ENCODE measurements around the gene DMD. TPM values are rescaled to one million over a fixed set of nuclear protein-coding genes. Genes with fewer than 3 reads are reported as not detected.

Gene DMD
- total and polyA plus RNA-seq, 2 of the 8 experiments (the other 6 are each of a cell fraction or from before 2014, with no cell fraction given), result 4.8 to 7.4 TPM

GRCh38 chrX:31099536-31100090 lies 2111.7 kb downstream of the DMD start:
- H3K27ac ChIP-seq (ENCODE audit: low read depth, low read length), result no peak overlapping the region
- no peak overlapping the region for H4K91ac ChIP-seq (replicated peaks; ENCODE audit: insufficient read length, low read length)
- H2BK120ac ChIP-seq (replicated peaks; ENCODE audit: low read depth, low read length), result no peak overlapping the region
- no peaks in the 10 kb centered on the region for H3K79me2 ChIP-seq (ENCODE audit: control insufficient read depth in 1 of 2, insufficient read depth in 2 of 2, low read length in 2 of 2)
- no peak overlapping the region for H3K56ac ChIP-seq (replicated peaks; ENCODE audit: insufficient read length, low read depth, low read length)
- WGBS, 2 experiments (ENCODE audit: extremely low coverage in 1 of 2, insufficient coverage in 1 of 2, insufficient read length in 1 of 2, insufficient replicate concordance in 2 of 2, low coverage in 1 of 2, low lambda C conversion rate in 2 of 2, missing lambda C conversion rate in 1 of 2), result 77% methylated on average over 2 of the region's 2 CpGs; no CpG with 5 or more reads in 1 of the 2 experiments
- no peak overlapping the region for H3K4ac ChIP-seq (replicated peaks; ENCODE audit: insufficient read length, low read depth, low read length)
- H3K9ac ChIP-seq (replicated peaks in 1 of 4; ENCODE audit: extremely low read depth in 1 of 4, low read depth in 3 of 4, low read length in 3 of 4), result no peak overlapping the region
- H3K4me1 ChIP-seq (replicated peaks in 1 of 4; ENCODE audit: control insufficient read depth in 3 of 4, insufficient read depth in 4 of 4, low read length in 3 of 4), result no peaks in the 10 kb centered on the region
- CTCF ChIA-PET (ENCODE audit: partially characterized antibody), result interaction anchor here (0.7 kb wide), 1 partner anchor 54 kb away, joined by 3 read pairs; no protein-coding TSS in a partner anchor
- no peak overlapping the region for H2BK20ac ChIP-seq (ENCODE audit: low read length)
- no peak overlapping the region for H3K14ac ChIP-seq (ENCODE audit: insufficient read length)
- no peak overlapping the region for H2BK12ac ChIP-seq (ENCODE audit: low read depth, low read length)
- no peak overlapping the region for H3K18ac ChIP-seq (ENCODE audit: extremely low read depth, low read length)
- no peak overlapping the region for H3K23ac ChIP-seq (ENCODE audit: insufficient read length)
- H3K23me2 ChIP-seq (ENCODE audit: low read depth, low read length), result no peaks in the 10 kb centered on the region
- H4K8ac ChIP-seq (ENCODE audit: extremely low read depth, insufficient read depth, low read length), result no peak overlapping the region
- H3K9me3 ChIP-seq (ENCODE audit: insufficient read depth in 2 of 2, low read depth in 1 of 2, low read length in 1 of 2), result no peaks in the 10 kb centered on the region
- no peaks in the 10 kb centered on the region for H4K20me1 ChIP-seq (replicated peaks in 1 of 2; ENCODE audit: control insufficient read depth in 1 of 2, insufficient read depth in 2 of 2, low read length in 2 of 2)
- no peaks in the 10 kb centered on the region for H3K79me1 ChIP-seq (ENCODE audit: low read depth, low read length)
- no peaks in the 10 kb centered on the region for H3K36me3 ChIP-seq (ENCODE audit: control insufficient read depth in 2 of 4, insufficient read depth in 4 of 4, low read length in 3 of 4)
- H2AFZ ChIP-seq (ENCODE audit: low read length), result no peak overlapping the region
- H3K27me3 ChIP-seq (replicated peaks in 1 of 4; ENCODE audit: control insufficient read depth in 3 of 4, extremely low read depth in 1 of 4, insufficient read depth in 3 of 4, low read length in 3 of 4), result no peaks in the 10 kb centered on the region
- no peak overlapping the region for H2BK15ac ChIP-seq (ENCODE audit: low read length)
- no peak overlapping the region for H3K4me3 ChIP-seq (ENCODE audit: extremely low read depth in 1 of 4, insufficient read depth in 2 of 4, low read depth in 3 of 4, low read length in 4 of 4)
- H2BK5ac ChIP-seq (ENCODE audit: low read depth, low read length), result no peak overlapping the region
- no peak for FAIRE-seq
- no peak overlapping the region for H2AK5ac ChIP-seq (ENCODE audit: low read depth, low read length)
- H3K4me2 ChIP-seq (ENCODE audit: insufficient read depth in 1 of 2, low read depth in 2 of 2, low read length in 2 of 2), result no peak overlapping the region
- H4K5ac ChIP-seq (ENCODE audit: insufficient read length, low read depth, low read length), result no peak overlapping the region
- DNase-seq (ENCODE audit: low read depth in 1 of 2, low spot score in 2 of 2), result no peak
- POLR2A ChIA-PET (ENCODE audit: partially characterized antibody), result no interaction called here
- TF ChIP-seq JUN (IDR thresholded peaks at IDR 0.05; ENCODE audit: low read depth, low read length) (no peak), HDAC6 (IDR thresholded peaks at IDR 0.05; ENCODE audit: low read depth, low read length) (no peak), ASH2L (IDR thresholded peaks at IDR 0.05; ENCODE audit: low read length) (no peak), EP300 (IDR thresholded peaks at IDR 0.05; ENCODE audit: borderline replicate concordance in 1 of 2, low read depth in 2 of 2, low read length in 2 of 2) (no peak), TAF1 (IDR thresholded peaks at IDR 0.05; ENCODE audit: low read depth, low read length) (no peak), EZH2 (IDR thresholded peaks at IDR 0.05; ENCODE audit: low read depth, low read length, severe bottlenecking) (no peak), MAX (IDR thresholded peaks at IDR 0.05) (no peak), CBX8 (IDR thresholded peaks at IDR 0.05; ENCODE audit: borderline replicate concordance, low read depth, low read length) (no peak), RBBP5 (IDR thresholded peaks at IDR 0.05; ENCODE audit: borderline replicate concordance, low read depth, low read length) (no peak), USF2 (IDR thresholded peaks at IDR 0.05; ENCODE audit: low read length) (no peak), RXRA (IDR thresholded peaks at IDR 0.05; ENCODE audit: insufficient read depth, low read depth, low read length) (no peak), PHF8 (conservative IDR thresholded peaks at IDR 0.05; ENCODE audit: low read depth, low read length) (no peak)

Measured in H1 (cell line).